LNCAP (cell line): ENCODE measurements around the gene PKNOX2.

ENCODE experiments used
- CTCF ChIP-seq: fragments of 450-650 bp; IDR thresholded peaks from 2 replicates; pipeline ENCODE4 v1.5.1; 2017; ENCODE audit warnings: mild to moderate bottlenecking

PKNOX2 gene

DNA sequence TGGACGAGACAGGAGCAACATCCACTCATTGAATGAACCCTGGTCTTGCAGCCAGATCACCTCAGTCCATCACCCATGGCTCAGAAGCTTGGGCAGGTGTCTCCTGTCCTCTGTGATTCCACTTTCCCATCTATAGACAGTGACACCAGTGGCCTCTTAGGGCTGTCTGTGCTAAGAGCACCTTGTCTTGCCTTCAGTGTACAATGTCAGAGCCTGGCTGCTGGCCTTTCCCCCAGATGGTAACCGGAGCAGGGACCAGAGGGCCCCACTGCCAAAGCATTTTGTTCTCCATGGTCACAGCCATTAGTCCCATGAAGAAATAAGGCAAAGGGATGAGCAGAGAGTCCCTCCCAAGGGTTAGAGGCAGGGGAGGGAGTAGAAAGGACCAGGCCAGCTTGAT is 35.4 kb downstream of the PKNOX2 start:
- TF ChIP-seq CTCF, result no peak

DNA sequence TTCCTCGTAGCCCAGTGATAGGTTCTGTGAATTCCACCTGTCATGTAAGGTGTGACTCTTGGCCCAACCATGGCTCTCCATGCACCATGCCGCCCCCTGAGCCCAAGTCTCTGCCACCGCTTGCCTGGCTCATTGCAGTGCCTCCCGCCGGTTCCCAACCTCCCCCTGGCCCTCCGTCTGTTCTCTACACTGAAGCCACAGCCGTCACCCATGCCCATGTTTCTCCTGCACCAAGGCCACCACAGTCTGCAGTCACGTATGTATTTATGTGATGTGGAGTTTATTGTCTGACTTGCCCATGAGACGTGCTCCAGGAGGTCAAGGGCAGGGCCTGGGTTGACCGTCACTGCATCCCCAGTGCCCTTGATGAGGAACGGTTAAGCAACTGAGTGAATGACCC is 35.9 kb downstream of the PKNOX2 start:
- TF ChIP-seq CTCF, result no peak

- TF ChIP-seq CTCF, result no peak; the same call in 1 of the 2 replicates
Observed at GRCh38 chr11:125201525-125202141, 37.1 kb downstream of the PKNOX2 start.

DNA sequence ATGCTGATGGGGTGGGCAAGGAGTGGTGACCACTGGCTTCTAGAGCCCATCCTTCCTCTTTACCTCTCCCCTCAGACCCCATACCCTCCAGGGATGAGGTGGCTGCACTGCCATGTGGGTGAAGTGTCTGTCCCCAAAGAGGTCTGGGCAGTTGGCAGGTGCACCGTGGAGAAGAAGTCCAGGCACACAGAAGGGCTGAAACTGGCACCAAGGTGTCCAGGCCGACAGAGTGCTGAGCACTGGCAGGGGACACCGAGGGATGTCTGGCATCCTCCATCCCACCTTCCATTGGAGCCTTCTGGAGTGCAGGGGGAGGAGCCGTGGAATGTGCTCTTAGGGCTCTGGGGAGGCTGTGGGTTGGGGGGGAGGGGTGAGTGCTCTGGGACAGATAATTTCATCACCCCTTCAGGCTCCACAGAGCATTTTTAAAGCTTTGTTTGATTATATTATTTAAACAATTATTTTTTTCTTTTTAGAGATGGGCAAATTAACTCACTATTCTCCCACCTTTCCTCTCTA is 37.9 kb downstream of the PKNOX2 start:
- no peak for TF ChIP-seq CTCF

DNA sequence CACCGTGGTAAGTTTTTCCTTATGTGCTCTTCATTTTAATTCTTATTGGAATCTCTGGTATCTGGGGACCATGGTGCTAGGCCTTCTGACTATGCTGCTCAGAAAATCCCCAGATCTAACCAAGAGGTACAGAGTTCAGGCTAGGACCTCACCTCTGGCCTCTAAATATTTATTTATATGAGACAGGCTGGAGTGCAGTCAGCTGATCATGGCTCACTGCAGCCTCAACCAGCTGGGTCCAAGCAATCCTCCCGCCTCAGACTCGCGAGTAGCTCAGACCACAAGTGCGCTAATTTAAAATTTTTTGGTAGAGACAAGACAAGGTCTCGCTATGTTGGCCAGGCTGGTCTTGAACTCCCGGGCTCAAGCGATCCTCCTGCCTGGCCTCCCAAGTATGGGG is 38.4 kb downstream of the PKNOX2 start:
- no peak for TF ChIP-seq CTCF

GRCh38 chr11:125207866-125208425 is 43.4 kb downstream of the PKNOX2 start:
- no peak for TF ChIP-seq CTCF

DNA sequence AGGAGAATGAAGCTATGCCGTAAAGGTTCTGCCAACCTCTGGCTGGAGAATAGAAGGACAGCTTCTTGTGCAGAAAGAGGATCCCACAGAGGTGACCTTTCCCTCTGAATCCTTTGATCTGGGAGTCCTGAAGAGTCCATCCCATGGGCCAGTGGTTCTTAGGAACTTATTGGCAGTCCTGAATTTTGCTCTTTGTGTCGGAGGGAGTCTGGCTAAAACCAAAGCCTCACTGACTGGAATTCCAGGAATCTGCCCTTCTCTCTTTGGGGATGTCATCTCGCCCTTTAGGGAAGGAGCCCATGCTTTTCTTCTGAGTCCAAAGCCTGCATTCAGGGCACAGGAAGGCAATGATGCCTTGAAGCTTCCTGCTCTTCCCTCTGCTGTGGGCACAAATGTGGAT is 45.5 kb downstream of the PKNOX2 start:
- TF ChIP-seq CTCF, result no peak
